GM19023 (cell line): ENCODE measurements around the gene TXNDC2.

ENCODE experiments used
- ATAC-seq: cut with Tn5 transposase; IDR thresholded peaks from one replicate; pipeline ENCODE4 v1.9.1; 2021; ENCODE audit warnings: mild to moderate bottlenecking, moderate library complexity; ENCODE audit not compliant: unreplicated experiment

TXNDC2 gene

GRCh38 chr18:9859232-9859631 lies 26.5 kb upstream of the TXNDC2 start:
- ATAC-seq = no peak

GRCh38 chr18:9860682-9861081 lies 25.1 kb upstream of the TXNDC2 start:
- no peak for ATAC-seq

GRCh38 chr18:9861157-9861556 lies 24.6 kb upstream of the TXNDC2 start:
- ATAC-seq = peak; percentile 68

GRCh38 chr18:9861933-9862332 lies 23.8 kb upstream of the TXNDC2 start:
- ATAC-seq = no peak

GRCh38 chr18:9862686-9863085 lies 23.1 kb upstream of the TXNDC2 start:
- ATAC-seq = no peak

- ATAC-seq = no peak
Observed at GRCh38 chr18:9863282-9863681, 22.5 kb upstream of the TXNDC2 start.

GRCh38 chr18:9865764-9866490 lies 19.8 kb upstream of the TXNDC2 start:
- ATAC-seq = no peak

GRCh38 chr18:9866627-9867026 lies 19.1 kb upstream of the TXNDC2 start:
- ATAC-seq = no peak

- ATAC-seq = no peak
Observed at GRCh38 chr18:9867071-9867594, 18.6 kb upstream of the TXNDC2 start.

- no peak for ATAC-seq
Observed at GRCh38 chr18:9868857-9869714, 16.7 kb upstream of the TXNDC2 start.

- no peak for ATAC-seq
Observed at GRCh38 chr18:9869715-9870430, 15.9 kb upstream of the TXNDC2 start.

GRCh38 chr18:9870431-9871008 lies 15.3 kb upstream of the TXNDC2 start:
- no peak for ATAC-seq

- no peak for ATAC-seq
Observed at GRCh38 chr18:9871244-9871746, 14.5 kb upstream of the TXNDC2 start.

GRCh38 chr18:9872823-9873222 lies 12.9 kb upstream of the TXNDC2 start:
- no peak for ATAC-seq

GRCh38 chr18:9874728-9875127 lies 11.0 kb upstream of the TXNDC2 start:
- ATAC-seq = no peak

- ATAC-seq = no peak
Observed at GRCh38 chr18:9876212-9876866, 9.4 kb upstream of the TXNDC2 start.

GRCh38 chr18:9876867-9877654 lies 8.7 kb upstream of the TXNDC2 start:
- ATAC-seq = no peak

- ATAC-seq = no peak
Observed at GRCh38 chr18:9877655-9878014, 8.1 kb upstream of the TXNDC2 start.

- no peak for ATAC-seq
Observed at GRCh38 chr18:9878095-9878494, 7.7 kb upstream of the TXNDC2 start.
